ENCODE data around the gene CDK5RAP3. TPM values are rescaled to one million over a fixed set of nuclear protein-coding genes. Genes with fewer than 3 reads are reported as not detected.
A peak's percentile ranks its signal among the peaks of the same experiment; 100 is the strongest.

CDK5RAP3 gene
- total RNA-seq, 1 donor from 2014 or later, result 148 TPM

GRCh38 chr17:47935961-47936360 is 35.0 kb upstream of the CDK5RAP3 start:
- Mint-ChIP-seq H3K36me3 (ENCODE audit: unreplicated experiment) (no peaks in the 10 kb centered on the region), H3K27ac (ENCODE audit: unreplicated experiment) (no peak overlapping the region), H3K4me1 (ENCODE audit: unreplicated experiment) (peaks cover 15% of the 10 kb centered on the region), H3K9me3 (ENCODE audit: unreplicated experiment) (no peaks in the 10 kb centered on the region), H3K4me3 (ENCODE audit: unreplicated experiment) (no peak overlapping the region), H3K27me3 (ENCODE audit: unreplicated experiment) (peaks cover 4% of the 10 kb centered on the region)
- no peak for TF ChIP-seq CTCF (IDR thresholded peaks at IDR 0.05)
- no peak for DNase-seq (ENCODE audit: extremely low spot score, unreplicated experiment)

GRCh38 chr17:47937941-47938340 is 33.0 kb upstream of the CDK5RAP3 start:
- H3K9me3 Mint-ChIP-seq (ENCODE audit: unreplicated experiment), result no peaks in the 10 kb centered on the region
- peaks cover 6% of the 10 kb centered on the region for H3K27me3 Mint-ChIP-seq (ENCODE audit: unreplicated experiment)
- peaks cover 15% of the 10 kb centered on the region for H3K4me1 Mint-ChIP-seq (ENCODE audit: unreplicated experiment)
- H3K4me3 Mint-ChIP-seq (ENCODE audit: unreplicated experiment), result no peak overlapping the region
- no peak overlapping the region for H3K27ac Mint-ChIP-seq (ENCODE audit: unreplicated experiment)
- no peak for DNase-seq (ENCODE audit: extremely low spot score, unreplicated experiment)
- no peak for TF ChIP-seq CTCF (IDR thresholded peaks at IDR 0.05)
- no peaks in the 10 kb centered on the region for H3K36me3 Mint-ChIP-seq (ENCODE audit: unreplicated experiment)

- peaks cover 6% of the 10 kb centered on the region for H3K27me3 Mint-ChIP-seq (ENCODE audit: unreplicated experiment)
- DNase-seq (ENCODE audit: extremely low spot score, unreplicated experiment), result peak; percentile 92
- H3K4me1 Mint-ChIP-seq (ENCODE audit: unreplicated experiment), result peaks cover 13% of the 10 kb centered on the region
- H3K36me3 Mint-ChIP-seq (ENCODE audit: unreplicated experiment), result no peaks in the 10 kb centered on the region
- peak within 1 kb of the TSS; percentile 76 for H3K27ac Mint-ChIP-seq (ENCODE audit: unreplicated experiment)
- no peaks in the 10 kb centered on the region for H3K9me3 Mint-ChIP-seq (ENCODE audit: unreplicated experiment)
- TF ChIP-seq CTCF (IDR thresholded peaks at IDR 0.05), result no peak
- H3K4me3 Mint-ChIP-seq (ENCODE audit: unreplicated experiment), result peak within 1 kb of the TSS; percentile 77
These were observed 29.4 kb upstream of the CDK5RAP3 start, which contains the start of gene PNPO for GRCh38 chr17:47941246-47942095. Gene PNPO (plus strand): TSS chr17:47941571. CDS start chr17:47941676, 105 bp downstream.

GRCh38 chr17:47942096-47942510 is 28.8 kb upstream of the CDK5RAP3 start:
- no peaks in the 10 kb centered on the region for H3K9me3 Mint-ChIP-seq (ENCODE audit: unreplicated experiment)
- H3K36me3 Mint-ChIP-seq (ENCODE audit: unreplicated experiment), result no peaks in the 10 kb centered on the region
- H3K27ac Mint-ChIP-seq (ENCODE audit: unreplicated experiment), result no peak overlapping the region
- peaks cover 6% of the 10 kb centered on the region for H3K27me3 Mint-ChIP-seq (ENCODE audit: unreplicated experiment)
- peaks cover 13% of the 10 kb centered on the region for H3K4me1 Mint-ChIP-seq (ENCODE audit: unreplicated experiment)
- no peak for TF ChIP-seq CTCF (IDR thresholded peaks at IDR 0.05)
- DNase-seq (ENCODE audit: extremely low spot score, unreplicated experiment), result no peak
- peak overlapping the region; percentile 77 for H3K4me3 Mint-ChIP-seq (ENCODE audit: unreplicated experiment)

- Mint-ChIP-seq H3K4me3 (ENCODE audit: unreplicated experiment) (no peak overlapping the region), H3K9me3 (ENCODE audit: unreplicated experiment) (no peaks in the 10 kb centered on the region), H3K36me3 (ENCODE audit: unreplicated experiment) (no peaks in the 10 kb centered on the region), H3K27ac (ENCODE audit: unreplicated experiment) (no peak overlapping the region), H3K4me1 (ENCODE audit: unreplicated experiment) (peaks cover 13% of the 10 kb centered on the region), H3K27me3 (ENCODE audit: unreplicated experiment) (peaks cover 6% of the 10 kb centered on the region)
- no peak for TF ChIP-seq CTCF (IDR thresholded peaks at IDR 0.05)
- no peak for DNase-seq (ENCODE audit: extremely low spot score, unreplicated experiment)
These were observed 28.3 kb upstream of the CDK5RAP3 start for GRCh38 chr17:47942568-47942967.
